ENCODE data around the gene PXDN.

Gene PXDN

DNA sequence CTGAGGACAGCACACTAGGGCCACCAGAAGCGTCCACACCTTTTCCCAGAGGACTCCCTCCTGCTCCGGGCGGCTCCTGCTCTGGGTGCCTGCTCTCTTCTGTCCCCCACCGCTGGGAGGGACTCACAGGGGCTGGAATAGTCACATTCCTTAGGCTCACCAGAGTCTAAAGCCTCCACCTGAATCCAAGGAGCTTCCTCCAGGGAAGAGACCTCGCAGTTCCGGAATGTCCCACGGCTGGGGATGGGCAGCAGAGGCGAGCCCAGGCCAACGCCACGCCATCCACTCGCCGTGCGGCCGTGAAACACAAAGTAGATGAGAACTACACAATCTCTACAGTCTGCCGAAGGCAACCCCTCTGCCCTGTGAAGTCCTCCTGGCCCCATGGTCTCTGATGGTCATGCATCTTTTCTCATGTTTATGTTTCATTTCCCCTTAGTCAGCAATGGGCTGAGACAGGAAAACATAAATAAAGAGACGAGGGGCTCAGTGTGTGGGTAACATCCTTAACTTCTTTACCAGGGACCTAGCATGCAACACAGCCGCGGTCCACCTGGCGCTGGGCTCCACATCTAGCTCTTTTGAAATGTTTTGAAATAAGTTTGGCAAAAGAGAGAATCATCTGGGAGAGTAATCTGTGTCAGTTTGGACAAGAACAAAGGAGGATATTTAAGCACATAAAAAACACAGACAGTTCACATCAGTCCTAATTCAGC is 98.4 kb downstream of the PXDN start:
- DNase-seq, result no peak

DNA sequence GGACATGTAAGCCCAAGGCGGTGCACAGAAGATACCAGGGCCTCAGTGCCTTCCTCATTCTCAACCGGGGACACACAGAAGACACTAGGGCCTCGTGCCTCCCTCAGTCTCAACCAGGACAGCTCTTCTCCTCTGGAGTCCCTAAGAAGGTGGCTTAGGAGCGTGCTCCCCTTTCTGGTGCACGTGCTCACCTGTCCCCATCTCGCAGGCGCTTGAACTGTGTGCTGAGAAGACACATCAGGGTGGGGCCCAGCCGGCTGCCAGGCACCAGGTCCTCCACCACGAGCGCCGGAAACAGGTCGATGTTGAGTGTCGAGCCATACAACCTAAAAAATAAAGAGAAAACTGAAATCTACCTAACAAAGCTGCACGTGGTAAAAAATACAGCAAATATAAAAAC is 99.9 kb downstream of the PXDN start:
- no peak for DNase-seq

DNA sequence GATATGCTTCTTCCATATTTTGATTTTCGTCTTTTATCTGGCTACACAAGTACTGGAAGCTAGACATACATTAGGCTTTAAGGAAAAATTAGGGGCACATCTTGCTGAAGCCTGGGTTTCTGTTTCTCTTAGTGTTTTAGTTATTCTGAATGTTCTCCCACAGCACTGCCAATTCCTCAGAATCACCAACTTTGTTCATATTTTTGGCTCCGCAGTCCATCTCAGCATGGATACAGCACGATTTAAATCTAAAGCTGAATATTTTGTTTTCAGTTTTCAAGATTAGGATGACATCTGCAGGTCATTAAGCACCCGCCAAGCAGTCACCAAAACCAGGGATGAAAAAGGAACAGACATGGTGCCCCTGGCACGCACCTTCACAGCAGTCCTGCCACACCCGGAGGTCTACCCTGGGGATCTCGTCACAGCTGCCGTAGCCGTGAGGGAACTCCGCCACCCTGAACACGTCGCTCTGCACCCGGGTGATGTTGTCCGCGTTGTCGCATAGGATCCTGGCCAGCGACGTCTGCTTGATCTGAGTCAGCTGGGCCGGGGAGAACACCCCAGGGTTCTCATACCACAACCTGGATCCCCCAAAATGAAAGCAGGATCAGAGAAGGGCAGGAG is 101.2 kb downstream of the PXDN start:
- DNase-seq, result no peak

DNA sequence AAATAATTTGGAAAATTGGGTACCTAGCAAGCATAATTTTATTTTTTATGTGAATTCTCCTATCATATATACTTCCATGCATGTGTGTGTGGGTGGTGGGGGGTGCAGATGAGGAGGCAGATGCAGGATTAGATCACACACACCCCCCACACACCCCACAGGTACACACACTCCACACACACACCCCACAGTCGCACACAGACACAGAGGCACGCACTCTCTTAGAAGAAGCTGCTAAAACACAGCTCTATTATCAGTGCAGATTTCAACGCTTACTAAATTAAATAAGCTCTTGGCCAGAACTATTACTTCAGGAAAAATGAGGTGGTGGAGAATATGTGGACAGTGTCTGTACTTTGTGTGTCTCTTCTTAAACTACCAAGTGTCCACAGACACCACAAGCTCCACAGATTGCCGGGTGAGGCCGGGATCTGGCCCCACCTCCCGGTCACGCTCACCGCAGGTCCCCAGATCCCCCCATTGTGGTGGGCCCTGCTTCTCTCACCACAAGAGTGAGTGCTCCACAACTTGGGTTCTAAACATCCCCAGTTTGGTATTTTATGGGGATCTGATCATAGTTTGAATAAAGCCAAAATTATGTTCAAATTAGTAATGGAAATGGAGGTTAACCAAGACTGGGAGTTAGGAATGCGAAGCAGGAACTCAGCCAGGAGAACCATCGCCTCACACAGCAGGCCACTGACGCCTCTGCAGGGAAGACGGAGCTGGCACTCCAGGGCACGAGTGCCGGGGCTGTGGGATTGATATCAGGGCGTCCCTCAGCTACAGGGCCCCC is 102.1 kb downstream of the PXDN start:
- DNase-seq, result no peak

DNA sequence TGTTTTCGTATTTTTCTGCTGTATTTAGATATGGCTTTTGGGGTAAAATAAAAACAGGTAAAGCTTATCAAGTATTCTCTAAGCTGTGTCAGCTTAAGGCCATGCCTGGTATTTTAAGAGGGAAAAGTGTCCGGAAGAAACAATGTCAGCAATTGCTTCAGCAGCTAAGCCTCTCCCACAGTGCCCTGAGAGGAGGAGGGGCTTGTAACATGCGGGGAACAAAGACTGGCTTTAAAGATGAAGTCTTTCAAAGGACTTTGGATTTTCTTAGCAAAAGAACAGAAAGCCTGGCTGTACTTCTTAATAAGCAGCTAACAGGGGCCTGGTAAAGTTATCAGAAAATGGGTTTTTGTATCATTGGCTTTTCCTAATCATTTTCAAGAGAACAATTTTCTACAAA is 102.8 kb downstream of the PXDN start:
- DNase-seq, result no peak

DNA sequence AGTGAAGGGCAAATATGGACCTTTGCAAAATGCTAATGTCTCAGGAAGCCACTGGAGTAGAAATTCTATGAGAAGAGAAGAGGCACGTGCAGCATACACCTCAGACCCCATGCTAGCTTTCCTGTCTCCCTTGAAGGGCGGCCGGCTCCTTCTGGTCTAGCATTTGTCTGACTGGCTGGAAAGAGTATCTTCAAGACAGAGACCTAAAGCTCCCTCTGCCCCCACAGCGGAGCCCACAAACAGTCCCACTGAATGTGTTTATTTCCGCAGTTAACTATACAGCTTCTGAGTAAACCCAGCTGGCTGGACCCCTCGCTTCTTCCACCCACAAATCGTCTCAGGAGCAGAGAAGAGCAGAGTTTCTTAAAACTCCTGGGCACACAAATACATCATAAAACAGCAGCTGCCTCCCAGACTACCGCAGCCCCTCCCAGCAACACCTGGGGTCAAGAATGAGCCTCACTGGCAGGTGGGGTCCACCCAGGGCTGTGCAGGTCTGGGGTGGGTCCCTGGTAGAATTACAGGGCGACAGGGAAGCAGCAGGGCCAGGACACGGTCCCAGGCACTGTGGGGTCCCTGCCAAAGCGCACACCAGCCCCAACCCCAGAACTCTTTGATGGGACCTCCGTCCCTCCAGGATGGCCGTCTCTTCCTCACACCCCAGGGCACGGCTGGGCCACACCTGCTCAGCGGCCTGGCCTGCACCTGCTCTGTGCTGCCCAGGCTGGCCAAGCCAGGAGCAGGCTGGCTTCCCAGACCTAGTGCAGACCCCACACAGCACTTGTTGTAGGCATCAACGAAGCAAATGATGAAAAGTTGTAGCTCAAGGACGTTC is 103.8 kb downstream of the PXDN start:
- DNase-seq, result no peak

DNA sequence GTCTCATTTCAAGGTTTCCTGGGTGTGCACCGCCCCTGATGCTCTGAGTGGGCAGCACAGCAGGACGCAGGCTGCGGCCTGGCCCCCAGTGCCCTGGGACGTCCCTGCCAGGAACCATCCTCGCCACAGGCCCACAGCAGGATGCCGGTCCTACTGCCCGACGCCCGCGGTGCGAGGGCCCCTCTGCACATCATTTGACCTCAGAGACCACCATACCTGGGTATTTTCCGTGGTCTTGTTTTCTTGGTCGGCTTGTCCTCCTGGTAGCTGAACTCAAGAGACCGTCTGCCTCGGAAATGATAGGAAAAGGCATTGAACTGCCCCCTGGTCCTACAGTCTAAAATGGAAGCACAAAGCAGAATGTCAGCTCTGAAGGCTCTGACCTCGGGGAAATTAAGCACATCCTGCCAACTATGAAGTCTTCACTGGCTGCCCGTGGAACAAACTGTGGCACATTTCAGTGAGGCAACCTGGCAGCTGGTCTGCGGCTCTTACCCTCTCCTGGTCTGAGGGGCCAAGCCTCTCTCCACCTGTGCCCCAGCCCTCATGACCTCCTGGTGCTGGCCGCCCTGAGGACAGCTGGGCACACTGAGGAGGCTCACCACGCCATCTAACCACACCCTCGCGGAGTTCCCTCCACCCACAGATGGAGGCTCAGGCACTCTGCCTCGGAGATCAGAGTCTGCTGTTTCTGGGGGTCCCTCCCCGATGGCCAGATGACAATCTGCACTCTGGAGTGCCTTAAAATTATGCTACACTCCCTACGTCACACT is 105.0 kb downstream of the PXDN start:
- DNase-seq, result no peak

DNA sequence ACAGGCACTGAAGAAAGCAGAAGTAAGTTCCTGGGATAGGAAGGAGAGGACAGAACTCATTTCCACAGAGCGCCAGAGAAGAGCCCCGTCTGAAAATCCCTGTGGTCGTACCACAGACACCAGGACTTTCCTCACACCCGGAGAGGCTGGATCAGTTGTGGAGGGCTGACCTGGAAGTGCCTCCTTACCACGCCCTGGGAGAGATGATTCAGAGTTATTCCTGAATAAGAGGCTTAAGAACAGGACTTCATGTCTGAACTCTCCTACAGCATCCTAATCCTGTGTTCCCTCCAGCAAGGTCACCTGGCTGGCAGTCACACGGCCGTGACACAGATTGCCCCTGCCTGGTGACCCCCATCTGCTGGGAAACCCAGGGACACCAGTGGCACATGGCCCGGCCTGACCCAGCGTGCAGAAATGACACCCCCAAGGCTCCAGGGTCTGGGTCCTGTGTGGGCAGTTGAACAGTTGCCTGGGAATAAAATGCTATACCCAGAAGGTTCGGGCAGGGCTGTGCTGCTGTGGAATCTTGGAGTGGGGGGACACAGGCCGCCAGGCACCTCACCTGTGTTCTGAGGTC is 105.9 kb downstream of the PXDN start:
- no peak for DNase-seq

DNA sequence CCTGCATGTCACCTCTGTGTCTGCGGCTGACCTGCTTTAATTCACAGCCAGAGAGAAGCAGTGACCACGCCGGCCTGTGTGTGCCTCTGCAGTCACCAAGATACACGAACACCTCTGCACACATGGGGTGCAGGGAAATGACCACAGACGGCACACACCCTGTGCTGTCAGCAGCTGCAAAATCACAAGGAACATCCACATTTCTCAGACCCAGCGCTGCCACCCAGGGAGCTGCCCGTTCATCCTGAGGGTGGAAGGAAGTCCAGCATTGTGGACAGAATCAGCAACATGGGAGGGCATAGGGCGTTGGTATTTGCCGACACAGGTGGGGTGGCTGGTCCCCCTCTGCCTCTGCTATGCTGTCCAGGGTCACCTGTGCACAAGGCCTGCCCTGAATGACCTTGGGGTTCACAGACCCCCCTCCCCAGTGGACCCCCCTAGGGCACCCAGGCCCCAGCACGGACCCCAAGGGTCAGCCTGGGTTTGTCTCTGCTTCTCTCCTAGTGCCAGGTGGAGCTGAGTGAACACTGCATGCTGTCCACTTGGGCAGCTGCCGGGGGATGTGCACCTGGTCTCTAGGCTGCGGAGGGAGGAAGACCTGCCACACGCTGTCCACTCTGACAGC is 107.4 kb downstream of the PXDN start:
- no peak for DNase-seq

DNA sequence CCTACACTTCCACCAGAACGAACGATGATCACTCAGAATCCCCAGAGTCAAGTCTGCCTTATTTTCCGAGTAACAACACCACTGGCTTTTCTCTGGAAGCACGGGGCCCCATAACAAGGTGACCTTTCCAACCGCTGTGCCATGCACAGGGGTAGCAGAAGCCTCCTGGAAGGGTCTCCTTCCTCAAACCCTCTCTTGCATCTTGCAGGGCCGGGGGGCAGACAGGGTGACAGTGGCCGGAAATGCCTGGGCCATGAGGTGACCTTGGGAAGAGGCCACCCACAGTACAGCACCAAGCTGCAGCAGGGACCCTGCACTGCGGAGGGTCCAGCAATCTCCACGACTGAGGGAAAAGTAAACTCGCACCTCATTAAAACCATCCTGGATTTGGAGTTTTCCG is 108.5 kb downstream of the PXDN start:
- no peak for DNase-seq

DNA sequence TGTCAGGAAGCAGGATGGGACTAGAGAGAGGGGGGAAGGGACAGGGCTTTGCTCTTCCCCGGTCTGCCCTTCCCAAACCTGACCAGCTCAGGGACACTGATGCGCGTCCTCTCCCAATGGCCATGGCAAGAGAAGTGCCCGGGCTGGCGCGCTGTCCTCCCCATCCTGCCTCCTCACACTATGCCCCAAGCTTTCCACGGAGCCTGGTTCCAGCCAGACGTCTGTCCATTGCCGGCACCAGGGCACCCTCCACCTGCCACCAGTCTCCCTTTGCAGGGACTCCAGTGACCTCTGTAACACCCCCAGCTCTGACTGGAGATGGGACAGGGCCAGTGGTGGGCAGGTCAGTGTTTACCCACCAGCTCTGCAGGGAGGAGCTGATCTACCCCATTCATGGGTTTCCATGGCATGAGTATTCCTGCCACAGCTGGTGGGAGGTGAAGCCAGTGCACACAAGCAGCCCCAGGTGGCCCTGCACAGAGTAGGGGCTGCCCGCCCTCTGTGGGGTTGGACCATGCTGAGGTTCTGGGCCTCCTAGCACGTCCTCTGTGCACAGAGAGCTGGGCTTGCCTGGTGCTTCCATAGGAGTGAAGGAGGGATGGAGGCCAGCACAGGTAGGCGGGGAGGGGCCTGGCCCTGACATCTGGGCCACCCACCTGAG is 109.5 kb downstream of the PXDN start:
- DNase-seq, result no peak

DNA sequence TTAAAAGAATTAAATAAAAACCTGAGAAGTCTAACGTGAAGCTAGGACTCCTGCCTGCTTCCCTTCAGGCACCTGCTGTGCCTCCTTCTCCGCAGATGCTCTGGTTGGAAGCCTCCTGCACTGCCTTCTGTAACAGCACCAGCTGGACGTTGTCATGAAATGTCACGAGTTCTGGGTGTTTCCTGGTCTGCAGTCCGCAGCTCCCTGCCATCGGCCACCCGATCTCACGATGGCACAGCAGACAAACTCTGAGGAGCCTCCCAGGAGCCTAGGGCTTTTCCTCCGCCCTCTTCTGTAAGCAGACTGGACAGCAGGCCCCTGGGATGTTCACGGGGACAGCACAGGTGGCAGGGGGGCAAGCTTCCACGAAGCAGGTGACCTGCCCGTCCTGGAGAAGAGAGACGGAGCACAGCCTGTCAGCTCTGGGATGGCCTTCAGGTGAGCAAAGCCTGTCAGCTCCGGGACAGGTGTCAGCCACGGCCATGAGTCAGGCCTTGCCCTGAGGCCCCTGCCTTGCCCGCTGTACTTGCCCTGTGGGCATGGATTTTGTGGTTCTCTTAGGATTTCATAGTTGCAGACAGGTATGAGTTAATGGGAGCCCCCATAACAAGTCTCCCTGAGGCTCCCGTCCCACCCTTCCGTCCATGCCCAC is 110.3 kb downstream of the PXDN start:
- DNase-seq, result no peak

DNA sequence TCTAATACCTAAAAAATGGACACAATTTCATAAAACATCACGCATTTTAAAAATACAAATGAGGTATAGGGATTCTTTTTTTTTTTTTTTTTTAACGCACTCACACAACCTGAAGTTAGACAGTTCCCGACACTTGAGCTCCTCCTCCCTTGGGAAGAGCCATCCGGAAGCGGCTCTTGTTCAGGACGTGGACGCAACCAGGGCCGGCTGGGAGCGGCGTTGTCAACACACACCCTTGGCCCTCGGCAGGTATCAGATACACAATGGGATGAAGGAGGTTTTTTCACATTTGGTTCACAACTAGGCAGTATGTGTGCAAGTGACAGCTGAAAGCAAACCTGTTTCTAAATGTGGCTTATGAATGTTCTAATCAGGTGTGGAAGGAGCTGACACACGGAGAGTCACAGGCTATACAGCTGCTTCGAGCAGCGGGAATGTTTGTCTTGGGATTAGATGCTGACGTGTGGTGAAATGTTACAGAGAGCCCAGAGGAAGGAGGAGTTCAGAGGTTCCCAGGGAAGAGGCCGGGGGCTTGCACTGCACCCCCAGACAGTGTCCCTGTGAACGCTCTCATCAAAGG is 111.1 kb downstream of the PXDN start:
- DNase-seq, result no peak

DNA sequence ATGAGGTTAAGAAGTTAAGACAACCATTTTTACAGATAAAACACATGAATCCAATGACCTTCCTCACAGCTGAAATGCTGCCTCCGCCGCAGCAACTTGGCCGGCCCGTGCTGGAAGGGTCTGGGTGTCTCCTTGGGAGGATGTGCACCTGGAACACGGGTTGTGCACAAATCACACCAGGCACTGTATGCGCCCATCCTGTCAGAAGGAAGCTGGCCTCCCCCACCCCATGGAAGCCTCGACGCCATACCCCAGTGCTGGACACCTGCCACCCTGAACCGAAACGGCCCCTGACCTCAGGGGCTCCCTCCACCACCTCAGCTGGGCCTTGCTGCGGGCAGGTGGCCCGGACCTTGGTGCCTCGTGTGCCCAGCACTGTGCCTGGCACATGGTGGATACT is 111.8 kb downstream of the PXDN start:
- DNase-seq, result no peak

DNA sequence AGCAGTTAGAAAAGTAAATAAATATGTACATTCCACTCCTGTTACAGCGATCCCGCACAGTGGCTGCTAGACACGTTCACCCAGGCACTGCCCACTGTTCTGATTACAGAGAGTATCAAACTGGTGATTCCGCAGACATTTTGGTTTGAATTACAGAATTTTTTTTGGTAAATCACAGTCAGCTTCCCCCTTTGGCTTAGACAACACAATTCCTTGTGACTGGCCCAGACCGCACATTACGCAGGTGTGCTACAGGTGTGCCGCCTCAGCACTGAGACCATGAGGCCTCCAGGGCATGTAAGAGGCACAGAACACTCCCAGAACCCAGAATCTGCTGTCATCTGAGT is 112.3 kb downstream of the PXDN start:
- no peak for DNase-seq

DNA sequence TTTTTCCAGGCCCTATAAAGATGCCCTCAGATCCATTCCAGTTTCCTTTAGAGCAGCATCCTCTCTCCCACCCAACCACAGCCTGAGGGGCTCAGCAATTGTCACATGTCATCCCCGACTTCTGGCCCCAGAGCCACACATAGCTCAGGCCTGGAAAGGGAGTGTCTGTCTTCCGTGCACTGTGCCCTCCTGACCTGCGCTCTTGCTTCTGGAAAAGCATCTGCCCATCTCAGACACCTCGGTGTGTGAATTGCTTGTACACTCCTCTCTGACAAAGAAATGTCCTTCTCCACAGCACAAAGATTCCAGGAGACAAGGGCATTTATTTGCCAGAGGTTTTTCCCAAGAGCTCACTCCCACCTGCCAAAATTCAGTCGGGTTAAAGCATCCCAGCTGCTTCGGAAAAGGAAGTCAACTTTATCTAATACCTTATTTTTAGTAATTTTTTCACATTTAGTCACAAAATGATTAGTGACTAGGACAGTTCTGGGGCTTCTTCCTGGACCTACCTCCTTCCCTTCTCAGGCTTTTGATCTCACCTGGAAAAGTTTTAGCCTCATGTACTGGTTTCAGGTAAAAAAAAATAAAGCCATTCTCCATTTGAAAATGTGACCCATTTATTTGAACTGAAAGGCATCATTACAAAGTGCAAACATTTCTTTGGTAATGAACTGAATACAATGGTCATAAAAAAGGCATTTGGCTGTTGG is 112.9 kb downstream of the PXDN start:
- DNase-seq, result no peak

DNA sequence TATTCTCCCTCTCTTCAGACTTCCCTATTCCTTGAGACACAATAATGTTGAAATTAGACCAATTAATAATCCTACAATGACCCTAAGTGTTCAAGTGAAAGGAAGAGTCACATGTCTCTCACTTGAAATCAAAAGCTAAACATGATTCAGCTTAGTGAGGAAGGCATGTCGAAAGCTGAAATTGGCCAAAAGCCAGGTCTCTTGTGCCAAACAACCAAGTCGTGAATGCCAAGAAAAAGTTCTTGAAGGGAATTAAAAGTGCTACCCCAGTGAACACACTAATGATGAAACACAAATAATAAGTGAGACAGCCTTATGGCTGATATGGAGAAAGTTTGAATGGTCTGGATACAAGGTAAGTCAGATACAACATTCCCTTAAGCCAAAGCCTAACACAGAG is 115.4 kb downstream of the PXDN start:
- no peak for DNase-seq

DNA sequence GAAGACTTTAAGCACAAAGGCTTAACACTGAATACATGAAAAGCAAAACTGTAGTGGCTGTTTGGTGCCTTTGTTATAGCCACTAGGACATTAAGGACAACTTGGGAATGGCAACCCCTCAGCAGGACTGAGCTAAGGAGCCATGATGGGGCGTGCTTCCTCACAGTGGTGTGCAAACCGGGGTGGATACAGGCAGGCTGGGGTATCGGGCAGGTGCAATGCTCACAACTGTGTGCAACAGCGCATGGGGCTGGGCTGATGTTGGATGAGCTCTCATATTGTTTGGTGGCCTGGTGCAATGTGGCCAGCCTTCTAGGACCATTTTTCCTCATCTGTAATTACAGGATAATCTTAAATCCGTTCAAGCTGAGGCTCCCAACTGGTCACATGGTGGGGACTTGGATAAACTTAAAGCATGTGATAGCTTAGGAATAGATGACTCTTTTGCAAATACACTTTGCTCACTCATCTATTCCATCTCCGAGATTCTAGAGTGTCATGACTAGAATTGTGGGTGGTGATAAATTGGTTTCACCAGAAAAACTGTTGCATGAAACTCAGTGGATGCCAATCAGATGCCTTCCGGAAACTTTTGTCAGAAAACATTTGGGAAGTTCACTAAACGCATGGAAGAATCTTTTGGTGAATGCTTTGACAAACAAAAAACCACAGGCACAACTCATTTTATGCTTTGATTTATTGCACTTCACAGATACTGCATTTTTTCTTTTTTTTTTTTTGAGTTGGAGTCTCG is 116.5 kb downstream of the PXDN start:
- DNase-seq, result no peak

DNA sequence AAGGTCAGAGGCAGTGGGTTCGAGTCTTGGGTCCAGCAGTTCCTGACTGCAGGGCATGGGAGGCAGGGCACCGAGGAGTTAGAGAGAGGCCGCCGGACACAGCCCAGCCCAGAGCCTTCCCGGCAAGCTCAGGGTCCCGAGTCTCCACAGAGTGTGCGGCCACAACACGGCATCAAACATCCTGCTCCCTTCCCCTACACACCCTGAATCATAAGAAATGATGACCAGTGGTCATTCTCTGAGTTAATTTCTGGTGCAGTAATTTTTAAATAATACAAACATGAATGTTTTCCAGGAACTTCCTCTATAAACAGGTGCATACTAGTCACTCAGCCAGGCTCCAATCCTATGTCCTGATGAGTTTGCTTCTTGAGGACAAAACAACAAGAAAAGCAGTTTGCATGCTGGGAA is 118.0 kb downstream of the PXDN start:
- no peak for DNase-seq

All from hippocampal formation (tissue), 2 donors.